ENCODE data around the gene CLCN2. TPM values are rescaled to one million over a fixed set of nuclear protein-coding genes. Genes with fewer than 3 reads are reported as not detected.

Gene CLCN2
- total and polyA plus RNA-seq, 2 experiments from 2014 or later: 1.2 to 1.3 TPM

- peaks cover 70% of the 10 kb centered on the region for H3K79me2 ChIP-seq (ENCODE audit: insufficient read depth)
- no peaks in the 10 kb centered on the region for H3K27me3 ChIP-seq (replicated peaks; ENCODE audit: insufficient read depth)
- peaks cover 53% of the 10 kb centered on the region for H3K36me3 ChIP-seq (ENCODE audit: low read depth)
- H3K9me2 ChIP-seq (ENCODE audit: insufficient read depth): no peaks in the 10 kb centered on the region
- H3K9me3 ChIP-seq (ENCODE audit: low read depth): no peaks in the 10 kb centered on the region
- in situ Hi-C loops (cut with MboI): no loop called here
- 67% methylated on average over 3 of the region's 3 CpGs for WGBS, 2 experiments (ENCODE audit: low coverage in 1 of 2, low lambda C conversion rate in 2 of 2, missing lambda C conversion rate in 2 of 2)
- no peak overlapping the region for H3K4me3 ChIP-seq
- H4K20me1 ChIP-seq (ENCODE audit: insufficient read depth): peaks cover 8% of the 10 kb centered on the region; the same call in 1 of the 2 replicates
- no peak for DNase-seq
- no peak overlapping the region for H2AFZ ChIP-seq
- peak overlapping the region; percentile 94 for H3K27ac ChIP-seq
- TF ChIP-seq EZH2 (IDR thresholded peaks at IDR 0.05; ENCODE audit: insufficient read depth, poor library complexity, severe bottlenecking) (no peak), EZH2phosphoT487 (IDR thresholded peaks at IDR 0.05; ENCODE audit: insufficient read depth, low read depth) (no peak)
- peaks cover 81% of the 10 kb centered on the region for H3F3A ChIP-seq (ENCODE audit: insufficient read depth)
- H3K4me2 ChIP-seq (ENCODE audit: unreplicated experiment): no peak overlapping the region
- peaks cover 72% of the 10 kb centered on the region for H3K4me1 ChIP-seq (ENCODE audit: insufficient read depth)
- H3K9ac ChIP-seq: peak overlapping the region; percentile 88
Observed at GRCh38 chr3:184333700-184334099, 27.7 kb downstream of the CLCN2 start.

GRCh38 chr3:184333190-184333589 is 28.2 kb downstream of the CLCN2 start:
- no peaks in the 10 kb centered on the region for H3K27me3 ChIP-seq (replicated peaks; ENCODE audit: insufficient read depth)
- in situ Hi-C loops (cut with MboI): no loop called here
- WGBS, 2 experiments (ENCODE audit: low coverage in 1 of 2, low lambda C conversion rate in 2 of 2, missing lambda C conversion rate in 2 of 2): 68 to 72% methylated on average over 6 of the region's 6 CpGs
- TF ChIP-seq EZH2phosphoT487 (IDR thresholded peaks at IDR 0.05; ENCODE audit: insufficient read depth, low read depth): no peak
- no peak for TF ChIP-seq EZH2 (IDR thresholded peaks at IDR 0.05; ENCODE audit: insufficient read depth, poor library complexity, severe bottlenecking)
- H3K79me2 ChIP-seq (ENCODE audit: insufficient read depth): peaks cover 70% of the 10 kb centered on the region
- H2AFZ ChIP-seq: no peak overlapping the region
- H3K4me1 ChIP-seq (ENCODE audit: insufficient read depth): peaks cover 67% of the 10 kb centered on the region
- DNase-seq: no peak
- peaks cover 8% of the 10 kb centered on the region; the same call in 1 of the 2 replicates for H4K20me1 ChIP-seq (ENCODE audit: insufficient read depth)
- H3K36me3 ChIP-seq (ENCODE audit: low read depth): peaks cover 58% of the 10 kb centered on the region
- H3K9me2 ChIP-seq (ENCODE audit: insufficient read depth): no peaks in the 10 kb centered on the region
- peaks cover 86% of the 10 kb centered on the region for H3F3A ChIP-seq (ENCODE audit: insufficient read depth)
- peak overlapping the region; percentile 88 for H3K9ac ChIP-seq
- H3K9me3 ChIP-seq (ENCODE audit: low read depth): no peaks in the 10 kb centered on the region
- no peak overlapping the region for H3K4me2 ChIP-seq (ENCODE audit: unreplicated experiment)
- H3K4me3 ChIP-seq: no peak overlapping the region
- H3K27ac ChIP-seq: peak overlapping the region; percentile 94

GRCh38 chr3:184332370-184333090 is 28.9 kb downstream of the CLCN2 start:
- Histone ChIP-seq H2AFZ (no peak overlapping the region), H3K9me3 (ENCODE audit: low read depth) (no peaks in the 10 kb centered on the region), H3K9me2 (ENCODE audit: insufficient read depth) (no peaks in the 10 kb centered on the region), H3K27me3 (replicated peaks; ENCODE audit: insufficient read depth) (no peaks in the 10 kb centered on the region), H3K4me1 (ENCODE audit: insufficient read depth) (peaks cover 61% of the 10 kb centered on the region), H3K27ac (peak overlapping the region; percentile 94), H3K9ac (peak overlapping the region; percentile 88), H3K79me2 (ENCODE audit: insufficient read depth) (peaks cover 70% of the 10 kb centered on the region), H4K20me1 (ENCODE audit: insufficient read depth) (peaks cover 8% of the 10 kb centered on the region; the same call in 1 of the 2 replicates), H3K4me2 (ENCODE audit: unreplicated experiment) (peak overlapping the region; percentile 25), H3F3A (ENCODE audit: insufficient read depth) (peaks cover 90% of the 10 kb centered on the region), H3K36me3 (ENCODE audit: low read depth) (peaks cover 65% of the 10 kb centered on the region), H3K4me3 (no peak overlapping the region)
- DNase-seq: peak; percentile 95
- 44 to 45% methylated on average over 10 of the region's 10 CpGs for WGBS, 2 experiments (ENCODE audit: low coverage in 1 of 2, low lambda C conversion rate in 2 of 2, missing lambda C conversion rate in 2 of 2)
- TF ChIP-seq EZH2phosphoT487 (IDR thresholded peaks at IDR 0.05; ENCODE audit: insufficient read depth, low read depth) (no peak), EZH2 (IDR thresholded peaks at IDR 0.05; ENCODE audit: insufficient read depth, poor library complexity, severe bottlenecking) (no peak)
- in situ Hi-C loops (cut with MboI): no loop called here

GRCh38 chr3:184328516-184328915 is 32.9 kb downstream of the CLCN2 start:
- Histone ChIP-seq H3K27me3 (replicated peaks; ENCODE audit: insufficient read depth) (no peaks in the 10 kb centered on the region), H3K4me2 (ENCODE audit: unreplicated experiment) (no peak overlapping the region), H3K9me3 (ENCODE audit: low read depth) (no peaks in the 10 kb centered on the region), H3F3A (ENCODE audit: insufficient read depth) (peaks cover 97% of the 10 kb centered on the region), H3K9me2 (ENCODE audit: insufficient read depth) (no peaks in the 10 kb centered on the region), H3K9ac (no peak overlapping the region), H2AFZ (no peak overlapping the region), H3K36me3 (ENCODE audit: low read depth) (peaks cover 93% of the 10 kb centered on the region), H3K79me2 (ENCODE audit: insufficient read depth) (peaks cover 97% of the 10 kb centered on the region), H4K20me1 (ENCODE audit: insufficient read depth) (peaks cover 8% of the 10 kb centered on the region; the same call in 1 of the 2 replicates), H3K4me1 (ENCODE audit: insufficient read depth) (peaks cover 29% of the 10 kb centered on the region), H3K27ac (peak overlapping the region; percentile 40), H3K4me3 (no peak overlapping the region)
- DNase-seq: no peak
- in situ Hi-C loops (cut with MboI): no loop called here
- WGBS, 2 experiments (ENCODE audit: low coverage in 1 of 2, low lambda C conversion rate in 2 of 2, missing lambda C conversion rate in 2 of 2): 31 to 51% methylated on average over 3 of the region's 3 CpGs
- TF ChIP-seq EZH2 (IDR thresholded peaks at IDR 0.05; ENCODE audit: insufficient read depth, poor library complexity, severe bottlenecking) (no peak), EZH2phosphoT487 (IDR thresholded peaks at IDR 0.05; ENCODE audit: insufficient read depth, low read depth) (no peak)

All from GM23248 (cell line).